Cortex of kidney (tissue), 1 donor: ENCODE measurements around the gene RBMS3.

Experiments
- DNase-seq: peaks from one replicate; lab custom pipeline; 2025; lab: John Stamatoyannopoulos, UW

Gene RBMS3

DNA sequence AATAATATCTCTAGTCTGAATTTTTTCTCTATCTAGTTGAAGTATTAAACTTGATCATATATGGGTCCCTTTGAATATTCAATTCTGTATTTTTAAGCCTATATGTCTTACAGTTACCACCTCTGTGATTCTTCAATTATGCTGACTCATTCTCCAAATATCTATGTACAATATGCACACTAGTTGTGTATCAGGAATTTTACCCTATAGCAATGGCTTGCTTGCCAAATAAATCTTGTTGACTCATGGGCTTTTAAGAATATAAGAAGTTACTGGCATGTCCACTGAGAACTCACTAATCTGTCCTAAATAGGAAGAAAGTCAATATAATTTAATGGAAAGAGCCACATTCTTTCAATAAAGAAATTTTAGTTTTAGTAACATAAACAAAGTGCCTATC lies 656.3 kb downstream of the RBMS3 start:
- DNase-seq = no peak

DNA sequence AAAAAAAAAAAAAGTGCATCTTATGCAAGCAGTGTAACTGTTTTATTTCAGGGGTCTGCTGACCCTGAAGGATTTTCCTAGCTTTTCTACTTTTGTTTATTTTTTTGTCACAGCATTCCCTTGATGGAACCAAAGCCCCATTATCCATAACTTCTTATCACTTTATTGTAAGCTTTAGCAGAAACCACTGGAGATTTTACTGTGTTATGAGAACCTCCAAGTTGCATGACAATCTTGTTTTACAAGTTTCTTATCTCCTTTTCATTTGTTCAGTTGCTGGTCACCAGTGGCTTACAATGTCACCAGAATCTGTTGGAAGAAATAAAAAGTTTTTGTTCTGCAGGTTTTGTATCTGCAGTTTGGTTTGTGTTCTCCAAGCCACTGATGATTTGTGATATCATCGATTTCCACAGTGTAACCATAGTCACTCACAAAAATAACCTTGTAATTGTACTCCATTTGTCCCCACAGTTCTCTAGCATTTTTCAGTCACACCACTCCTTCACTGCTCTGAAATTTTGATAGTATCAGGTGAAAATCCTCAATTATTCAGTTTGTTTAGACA lies 660.0 kb downstream of the RBMS3 start:
- no peak for DNase-seq

DNA sequence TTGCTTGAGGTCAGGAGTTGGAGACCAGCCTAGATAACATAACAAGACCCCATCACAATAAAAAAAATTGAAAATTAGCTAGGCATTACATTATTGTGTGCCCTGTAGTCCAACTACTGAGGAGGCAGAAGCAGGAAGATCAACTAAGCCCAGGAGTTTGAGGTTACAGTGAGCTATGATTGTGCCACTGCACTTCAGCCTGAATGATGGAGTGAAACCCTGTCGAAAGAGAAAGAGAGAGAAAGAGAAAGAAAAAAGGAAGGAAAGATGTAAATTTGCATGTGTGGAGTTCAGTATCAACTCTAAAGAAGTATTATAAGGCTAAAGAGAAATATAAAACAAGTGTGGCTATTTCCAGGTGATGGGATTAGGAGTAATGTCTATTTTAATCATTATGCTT lies 661.4 kb downstream of the RBMS3 start:
- DNase-seq = no peak

DNA sequence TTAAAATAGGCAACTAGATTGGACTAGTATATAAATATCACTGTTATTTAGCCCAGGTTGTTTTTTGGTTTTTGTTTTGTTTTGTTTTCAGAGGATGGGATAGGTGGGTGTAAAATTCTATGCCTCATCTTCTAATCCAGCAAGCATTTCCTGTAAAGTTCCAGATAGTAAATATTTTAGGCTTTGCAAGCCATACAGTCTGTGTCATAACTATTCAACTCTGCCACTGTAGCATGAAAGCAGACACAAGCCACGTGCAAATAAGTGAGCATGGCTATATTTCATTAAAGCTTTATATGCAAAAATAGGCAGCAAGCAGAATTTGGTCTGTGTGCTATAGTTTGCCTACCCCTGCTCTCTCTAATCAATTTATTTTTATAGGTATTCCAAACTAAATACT lies 668.3 kb downstream of the RBMS3 start:
- DNase-seq = no peak

DNA sequence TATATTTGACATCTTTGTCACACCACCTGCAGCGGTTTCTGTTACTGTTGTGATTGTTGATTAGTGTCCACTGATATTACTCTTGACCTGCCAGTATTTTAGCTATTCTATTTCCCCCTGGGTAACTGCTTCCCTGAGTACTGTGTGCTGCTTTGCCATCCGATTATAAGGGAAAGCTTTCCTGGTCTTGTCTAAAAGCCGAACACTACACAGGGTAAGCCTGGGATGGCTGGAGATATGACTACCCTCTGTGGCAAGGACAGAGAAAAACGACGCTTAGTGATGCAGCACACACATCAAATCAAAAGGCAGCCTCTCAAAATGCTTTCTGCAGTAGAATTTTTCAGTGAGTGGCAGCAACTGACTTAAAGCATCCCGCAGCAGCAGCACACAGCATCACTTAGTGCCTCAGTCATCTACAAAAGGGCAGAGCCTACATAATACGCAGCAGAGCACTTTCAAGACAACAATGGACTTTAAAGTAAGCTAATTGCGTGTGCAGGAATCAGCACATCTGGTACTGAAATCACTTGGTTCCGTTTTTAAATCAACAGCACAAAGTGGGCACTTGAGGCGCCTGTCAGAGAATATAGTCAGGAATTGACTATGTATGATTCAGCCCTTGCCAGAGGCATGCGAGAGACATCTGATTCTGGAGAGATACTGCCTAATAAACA lies 669.2 kb downstream of the RBMS3 start:
- DNase-seq = no peak

DNA sequence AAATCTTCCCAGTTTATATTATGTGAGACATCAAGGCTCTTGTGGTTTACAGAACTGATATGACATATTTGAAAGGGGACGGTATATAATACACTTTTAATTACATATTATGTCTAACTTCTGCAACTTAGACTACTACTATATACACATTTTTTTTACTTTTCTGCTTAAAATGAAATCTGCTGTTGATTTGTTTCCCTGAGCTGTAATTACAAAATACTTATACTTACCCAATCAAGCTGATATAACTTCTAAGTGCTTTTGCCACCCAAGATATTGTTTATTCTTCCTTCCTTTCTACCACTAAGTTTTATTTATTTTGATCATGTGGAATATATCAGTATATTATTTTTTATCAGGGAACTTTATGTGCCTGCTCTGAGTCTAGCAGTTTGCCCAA lies 671.6 kb downstream of the RBMS3 start:
- DNase-seq = no peak

DNA sequence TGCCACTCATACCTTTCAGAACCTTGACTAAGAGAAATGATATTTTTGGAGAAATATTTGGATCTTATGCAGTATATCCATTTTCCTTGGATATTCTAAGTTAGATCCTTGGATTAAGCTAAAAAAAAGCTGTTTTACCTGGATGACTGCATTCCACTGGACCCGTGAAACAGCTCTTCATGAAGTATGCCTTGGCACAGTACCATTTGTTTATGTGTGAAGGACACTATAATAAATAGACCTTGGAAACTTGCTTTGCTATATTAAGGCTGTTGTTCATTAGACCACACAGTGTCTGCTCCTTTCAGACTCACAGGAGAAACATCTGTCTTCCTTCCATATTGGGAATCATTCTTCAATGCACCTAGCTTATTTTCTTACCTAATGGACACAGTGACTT lies 674.5 kb downstream of the RBMS3 start:
- no peak for DNase-seq

DNA sequence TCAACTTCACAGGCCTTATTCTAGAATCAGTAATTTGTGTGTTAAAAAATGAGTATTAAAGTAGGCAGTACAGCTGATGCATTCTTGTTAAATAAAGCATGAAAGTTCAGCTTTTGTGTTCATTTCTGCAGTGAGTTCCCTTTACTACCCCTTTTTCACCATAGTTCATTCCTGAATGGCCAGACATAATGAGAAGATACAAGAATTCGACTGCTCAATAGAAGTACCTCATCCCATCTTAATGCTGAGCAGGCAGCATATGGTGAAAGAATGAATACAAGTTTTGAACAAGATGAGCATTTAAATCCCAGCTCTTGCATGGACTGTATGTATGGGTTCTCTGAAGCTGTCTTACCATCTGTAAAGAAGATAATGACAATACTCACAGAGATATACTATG lies 677.9 kb downstream of the RBMS3 start:
- no peak for DNase-seq

DNA sequence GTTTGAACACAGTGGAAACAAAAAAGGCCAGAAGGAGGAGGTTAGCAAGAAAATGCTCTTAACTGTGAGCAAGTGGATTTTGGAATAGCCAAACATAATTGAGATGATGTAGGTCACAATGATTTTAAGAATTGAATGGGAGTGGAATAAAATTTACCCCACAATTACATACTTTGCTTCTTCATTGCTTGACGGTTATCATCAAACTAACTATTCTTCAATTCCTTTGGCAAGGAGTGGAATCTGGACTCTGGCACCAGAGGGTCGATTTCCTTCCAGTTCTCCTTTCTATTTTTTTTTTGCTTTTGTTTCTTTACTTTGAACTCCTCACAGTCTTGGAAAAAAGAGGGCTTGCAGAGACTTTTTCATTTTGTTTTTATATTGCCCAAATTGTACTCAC lies 691.0 kb downstream of the RBMS3 start:
- no peak for DNase-seq

DNA sequence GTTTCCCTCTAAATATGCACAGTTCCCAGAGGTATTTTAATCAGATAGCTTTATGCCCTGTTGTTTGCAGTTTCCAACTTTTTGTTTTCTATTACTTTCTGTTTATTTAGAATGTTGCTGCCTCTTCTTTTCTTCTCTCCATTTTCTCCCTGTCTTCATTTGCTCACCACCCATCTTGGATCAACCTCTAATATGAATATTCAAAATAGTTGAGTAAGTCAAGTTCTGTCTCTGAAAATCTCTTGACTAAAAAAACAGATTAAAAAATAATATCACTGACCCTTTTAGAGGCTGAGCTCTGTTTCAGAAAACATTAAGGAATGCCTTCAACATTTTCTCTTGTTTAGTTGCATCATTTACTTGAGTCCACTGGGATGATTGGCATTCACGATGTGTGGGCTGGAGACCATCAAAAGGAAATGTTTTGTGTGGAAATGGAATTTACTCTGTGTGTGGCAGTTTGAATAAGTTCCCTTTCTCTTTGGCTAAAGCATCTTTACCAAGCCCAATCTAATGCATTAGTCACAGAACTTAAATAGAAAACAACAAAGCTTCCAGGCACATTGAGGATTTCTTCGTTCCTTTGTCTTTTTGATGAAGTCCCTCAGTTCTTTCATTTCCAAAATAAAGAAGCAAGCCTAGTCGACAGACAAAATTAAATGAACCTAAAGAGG lies 691.6 kb downstream of the RBMS3 start:
- no peak for DNase-seq

DNA sequence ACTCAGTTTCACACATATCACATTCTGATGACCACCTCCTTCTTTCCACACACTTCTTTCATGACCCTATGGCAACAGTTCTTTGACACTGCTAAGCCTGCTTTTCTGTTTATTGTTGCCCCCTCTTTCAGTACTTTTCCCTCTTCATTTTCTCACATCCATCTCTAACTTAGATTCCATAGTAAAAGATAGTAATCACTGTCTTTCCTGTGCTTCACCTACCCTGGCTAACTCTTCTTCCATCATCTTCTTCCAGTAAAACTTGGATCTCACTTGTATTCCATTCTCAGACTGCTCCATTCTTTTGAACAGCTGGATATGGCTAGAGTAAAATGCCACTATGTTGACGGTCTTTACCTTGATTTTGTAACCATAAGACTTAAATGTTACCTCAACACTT lies 692.9 kb downstream of the RBMS3 start:
- no peak for DNase-seq

DNA sequence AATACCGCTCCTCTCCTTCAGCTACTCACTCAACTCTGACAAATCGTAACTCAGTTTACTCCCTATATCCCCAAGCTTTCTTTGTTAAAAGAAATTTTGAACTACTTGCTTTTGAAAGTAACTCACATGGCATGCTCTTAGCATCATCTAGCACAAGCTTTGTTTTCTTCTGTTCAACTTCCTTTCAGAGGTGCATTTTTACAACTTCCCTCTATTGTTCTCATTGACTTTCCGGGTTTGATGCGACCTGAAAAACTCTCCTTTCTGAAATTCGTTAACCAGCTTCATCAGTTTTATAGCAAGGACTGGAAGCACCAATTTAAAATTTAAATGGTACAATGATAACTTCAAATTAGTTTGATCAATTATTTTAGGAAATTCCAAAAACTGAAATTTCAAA lies 696.0 kb downstream of the RBMS3 start:
- DNase-seq = no peak

DNA sequence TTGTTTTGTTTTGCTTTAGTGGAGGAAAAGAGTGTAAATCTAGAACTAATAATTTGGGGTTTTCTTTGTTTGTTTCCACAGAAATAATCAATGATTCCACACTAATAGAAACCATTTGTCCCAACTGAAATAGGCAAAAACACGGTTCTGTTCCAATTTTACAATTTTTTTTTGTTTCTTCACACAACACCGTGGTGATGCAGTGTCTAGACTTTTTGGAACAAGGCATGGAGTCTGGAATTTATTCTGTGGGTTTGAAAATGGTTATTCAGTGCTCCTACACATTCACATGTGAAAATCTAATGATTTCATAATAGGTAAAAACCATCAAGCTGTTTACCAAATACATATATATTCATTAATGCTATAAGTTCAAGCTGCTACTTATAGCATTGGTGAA lies 696.5 kb downstream of the RBMS3 start:
- no peak for DNase-seq

DNA sequence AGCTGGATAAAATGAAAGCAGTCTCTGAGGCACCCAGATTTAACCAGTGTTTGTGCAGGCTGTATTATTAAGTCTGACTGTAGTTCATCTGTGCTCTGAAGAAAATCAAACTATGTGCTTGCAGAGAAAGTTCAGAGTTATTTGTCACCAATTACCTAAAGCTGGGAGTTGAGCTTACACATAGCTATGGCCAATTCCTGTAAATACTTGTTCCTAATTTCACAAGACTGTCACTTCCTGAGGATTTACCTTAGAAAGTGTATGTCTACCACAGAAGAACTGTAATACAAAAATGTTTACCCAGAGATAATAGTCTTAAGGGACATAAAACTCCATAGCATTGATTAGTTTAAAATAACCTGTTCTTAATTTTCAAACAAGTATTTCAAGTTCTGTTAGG lies 697.2 kb downstream of the RBMS3 start:
- no peak for DNase-seq

DNA sequence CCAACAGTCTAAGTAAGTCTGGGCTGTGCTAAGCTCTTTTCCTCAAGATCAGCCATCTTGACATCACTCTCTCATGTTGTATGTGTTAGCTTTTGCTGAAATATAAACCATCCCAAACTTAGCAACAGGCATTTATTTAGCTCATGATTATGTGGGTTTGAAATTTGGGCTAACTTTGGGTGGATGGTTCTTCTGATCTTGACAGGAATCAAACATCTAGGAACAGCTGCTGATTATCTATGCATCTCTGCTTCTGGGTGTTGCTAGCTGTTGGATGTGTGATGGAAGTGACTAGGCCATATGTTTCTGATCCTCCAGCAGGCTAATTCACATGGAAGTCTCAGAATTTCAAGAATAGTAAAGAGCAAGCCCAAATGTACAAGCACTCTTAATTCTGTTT lies 710.3 kb downstream of the RBMS3 start:
- no peak for DNase-seq

DNA sequence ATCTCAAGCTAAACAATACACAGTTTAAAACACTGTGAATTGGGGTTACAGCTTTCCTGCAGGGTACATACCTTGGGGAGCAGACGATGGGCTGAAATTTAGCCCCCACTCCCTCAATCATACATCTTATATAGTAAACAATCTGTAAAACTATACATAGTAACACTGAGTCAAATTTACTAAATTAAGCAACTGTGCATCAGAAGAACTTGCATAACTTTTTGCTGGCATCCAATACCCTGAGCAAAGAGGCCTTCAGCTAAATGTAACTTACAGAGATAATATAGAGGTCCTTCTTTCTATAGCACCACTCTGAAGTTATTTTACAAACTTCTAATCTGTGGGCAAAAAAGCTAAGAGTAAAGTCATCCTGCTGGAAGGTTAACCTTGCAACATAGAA lies 721.9 kb downstream of the RBMS3 start:
- DNase-seq = no peak

DNA sequence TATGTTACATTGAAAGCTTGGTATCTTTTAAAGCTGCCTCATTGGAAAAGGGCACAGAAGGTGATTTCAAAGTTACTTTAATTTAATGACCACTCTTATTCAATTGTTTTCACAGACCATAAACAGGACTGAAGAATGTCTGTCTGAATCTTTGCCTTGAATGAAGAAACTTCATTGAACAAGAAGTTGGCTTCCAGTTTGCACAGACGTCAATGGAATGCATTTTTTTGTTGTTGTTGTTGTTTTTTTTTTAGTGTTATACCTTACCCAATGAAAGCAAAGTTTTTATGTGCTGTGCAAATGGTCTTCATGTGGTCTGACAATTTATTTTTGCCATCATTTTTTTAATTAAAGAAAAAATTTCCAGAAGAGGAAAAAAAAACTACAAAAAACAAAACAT lies 722.9 kb downstream of the RBMS3 start:
- DNase-seq = no peak

DNA sequence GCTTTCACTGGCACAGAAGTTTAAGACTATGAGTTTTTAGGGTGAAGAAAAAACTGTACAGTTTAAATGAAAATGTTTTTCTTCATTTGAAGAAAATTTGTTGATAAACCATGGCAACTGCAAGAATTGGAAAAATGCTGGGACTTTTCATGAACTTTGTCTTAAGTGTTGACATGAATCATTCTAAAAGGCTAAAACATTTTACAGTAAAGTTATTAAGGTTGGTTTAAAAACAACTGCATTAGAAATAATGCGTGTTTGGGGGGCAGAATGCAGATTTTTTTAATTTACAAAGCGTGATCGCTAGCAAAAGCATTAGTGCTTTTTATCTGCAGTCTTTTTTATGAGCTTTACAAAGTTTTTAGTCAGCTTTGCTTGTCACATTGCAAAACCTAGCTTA lies 723.6 kb downstream of the RBMS3 start:
- DNase-seq = no peak

DNA sequence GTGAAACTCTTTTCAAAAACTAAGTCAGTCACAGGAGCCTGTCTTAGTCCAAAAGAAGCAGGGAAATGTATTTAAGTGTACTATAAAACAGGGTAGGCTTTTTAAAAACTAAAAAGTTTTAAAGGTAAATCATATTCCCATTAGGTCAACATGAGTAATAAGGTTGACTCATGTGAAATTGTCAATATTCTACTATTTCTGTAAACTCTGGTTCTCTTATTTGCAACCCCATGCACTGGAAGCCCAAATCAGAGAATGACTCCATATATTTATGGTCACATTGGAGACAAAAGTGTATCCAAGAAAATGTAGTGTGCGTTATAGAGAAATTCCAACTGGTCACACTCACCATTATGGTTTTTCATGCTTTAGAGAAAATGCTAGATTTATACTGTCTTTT lies 725.2 kb downstream of the RBMS3 start:
- no peak for DNase-seq

DNA sequence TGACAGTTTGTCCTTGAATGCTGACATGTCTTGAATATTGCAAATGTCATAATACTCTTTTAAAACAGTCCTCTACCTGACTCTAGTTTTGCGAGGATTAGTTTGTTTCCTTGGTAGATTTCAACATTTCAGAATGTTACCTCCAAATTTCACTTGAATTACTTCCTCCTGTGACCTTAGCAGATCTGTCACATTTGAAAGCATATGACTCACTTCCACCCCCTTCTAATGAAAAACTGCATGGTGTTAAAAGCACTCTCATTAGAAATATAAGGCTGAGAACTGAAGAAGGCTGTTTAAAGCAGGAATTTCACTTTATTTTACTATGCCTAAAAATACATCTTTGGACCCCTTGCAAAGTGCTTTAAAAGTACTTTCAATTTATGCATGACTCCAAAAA lies 726.8 kb downstream of the RBMS3 start:
- no peak for DNase-seq

DNA sequence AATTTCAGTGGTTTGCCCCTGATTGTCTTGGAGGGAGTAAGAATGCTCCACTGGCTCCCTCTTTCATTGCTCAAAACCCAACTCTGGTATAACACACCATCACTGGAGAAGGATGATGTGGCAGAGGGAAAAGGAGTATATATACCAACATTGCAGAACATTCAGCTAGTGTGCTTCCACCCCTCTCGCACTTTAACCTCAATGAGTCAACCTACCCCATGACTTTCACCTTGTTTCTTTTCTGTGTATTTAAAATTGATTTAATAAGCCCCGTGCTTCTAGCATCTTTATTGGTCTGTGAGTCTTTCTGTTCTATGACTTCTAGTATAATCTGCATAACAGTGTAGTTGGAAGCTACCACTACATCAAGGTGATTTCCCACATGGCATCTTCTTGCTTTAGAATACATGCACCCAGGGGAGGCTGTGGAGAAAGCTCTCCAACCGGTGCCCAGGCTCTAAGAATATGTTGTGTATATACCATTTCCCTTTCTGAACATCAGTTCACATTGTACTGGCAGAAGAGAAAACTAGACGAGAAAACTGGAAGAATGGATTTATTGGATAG lies 730.4 kb downstream of the RBMS3 start:
- DNase-seq = no peak

DNA sequence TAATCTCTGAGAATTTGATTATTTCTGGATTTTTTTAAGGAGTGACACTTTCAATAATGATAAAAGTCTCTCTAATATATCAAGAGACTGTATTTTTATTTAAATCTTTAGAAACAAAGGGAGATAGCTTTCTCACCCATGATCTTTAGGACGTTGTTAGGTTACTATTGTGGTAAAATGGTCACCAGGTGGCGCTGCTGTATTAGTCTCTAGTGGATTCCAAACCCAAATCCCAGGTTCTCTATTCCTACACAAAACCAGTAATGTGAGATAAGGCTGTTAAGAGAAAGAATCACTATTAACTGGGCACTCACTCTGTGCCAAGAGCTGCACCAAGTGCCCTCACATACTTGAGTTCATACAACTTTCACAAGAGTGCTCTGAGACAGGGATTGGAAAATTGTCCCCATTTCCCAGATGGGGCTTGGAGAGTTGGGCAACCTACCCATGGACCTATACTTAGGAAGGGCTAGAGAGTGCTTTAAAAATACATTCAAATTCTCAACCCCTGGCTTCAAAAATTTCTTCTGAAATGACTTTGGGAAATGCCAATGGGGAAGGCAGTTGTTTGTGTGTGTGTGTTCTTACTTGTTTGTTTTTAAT lies 732.2 kb downstream of the RBMS3 start:
- DNase-seq = no peak

DNA sequence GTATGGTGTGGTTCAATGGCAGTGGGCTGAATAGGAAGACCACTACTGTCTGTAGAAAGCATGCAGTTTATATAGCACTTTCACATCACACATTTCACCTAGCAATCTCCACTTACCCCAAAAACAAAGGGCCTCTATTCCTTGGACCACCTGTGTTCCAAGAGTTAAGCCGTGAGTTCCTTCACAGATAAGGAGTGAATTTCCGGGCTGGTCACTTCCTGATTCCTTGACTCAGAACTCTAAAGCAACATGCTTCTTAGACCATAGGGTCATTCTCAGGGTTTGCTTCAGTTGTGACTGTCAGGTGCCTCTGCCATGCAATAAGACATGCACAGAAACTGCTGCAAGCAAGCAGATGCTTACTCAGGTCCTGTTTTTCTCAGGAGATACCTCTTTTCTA lies 737.0 kb downstream of the RBMS3 start:
- no peak for DNase-seq
